Gastroesophageal sphincter (tissue), 4 donors: ENCODE measurements around the gene ST3GAL6. TPM values are rescaled to one million over a fixed set of nuclear protein-coding genes. Genes with fewer than 3 reads are reported as not detected.
A peak's percentile ranks its signal among the peaks of the same experiment; 100 is the strongest.

ENCODE experiments used
- ATAC-seq: fragments of 150-250 bp; one replicate; pipeline ENCODE4 v1.9.1; 2016; ENCODE audit warnings: mild to moderate bottlenecking, moderate library complexity
- H3K27ac ChIP-seq, 4 donors: fragments of 200-600 bp; sonication (generic) in 3 of 4; 1 replicate in 3 of 4; 2 replicates in 1 of 4; pipeline ENCODE4 v1.5.1; 2016 to 2019
- H3K27me3 ChIP-seq: fragments of 200-600 bp; sonication (generic); one replicate; pipeline ENCODE4 v1.5.1; 2019
- H3K36me3 ChIP-seq, 2 donors: fragments of 200-600 bp; sonication (generic); one replicate each; pipeline ENCODE4 v1.5.1; 2019; ENCODE audit warnings: control low read depth in 1 of 2
- H3K4me1 ChIP-seq, 3 donors: fragments of 200-600 bp; sonication (generic); 1 replicate in 2 of 3; 2 replicates in 1 of 3; pipeline ENCODE4 v1.5.1; 2016 to 2019; ENCODE audit warnings: control low read depth in 2 of 3
- H3K4me3 ChIP-seq, 2 donors: fragments of 200-600 bp; sonication (generic); one replicate each; pipeline ENCODE4 v1.5.1; 2019; ENCODE audit warnings: mild to moderate bottlenecking in 1 of 2, moderate library complexity in 1 of 2
- H3K9me3 ChIP-seq, 3 donors: fragments of 200-600 bp; sonication (generic); one replicate each; pipeline ENCODE4 v1.5.1; 2017 to 2019; ENCODE audit warnings: control low read depth in 2 of 3
- EP300 ChIP-seq: sonication (generic); formaldehyde crosslinking; IDR thresholded peaks from one replicate; pipeline ENCODE4 v1.6.1; 2017; ENCODE audit warnings: antibody characterized with exemption, mild to moderate bottlenecking
- POLR2A ChIP-seq, 2 donors: fragments of 450-650 bp; IDR thresholded peaks; one replicate each; pipeline ENCODE4 v1.6.1; 2017; ENCODE audit warnings: antibody characterized with exemption in 2 of 2, mild to moderate bottlenecking in 2 of 2, moderate library complexity in 1 of 2
- POLR2AphosphoS5 ChIP-seq: sonication (generic); formaldehyde crosslinking; IDR thresholded peaks from one replicate; pipeline ENCODE4 v1.6.1; 2017; ENCODE audit warnings: antibody characterized with exemption
- WGBS, 2 donors: methylation state at CpG; one replicate each; pipeline ENCODE4 v1.1.5; 2018; ENCODE audit warnings: low coverage in 1 of 2; 5-methylcytosine and 5-hydroxymethylcytosine counted together
- total RNA-seq, 4 donors: library from RNA; depleted of rRNA; stranded (reverse); fragments of >200 nt; gene quantifications; one replicate each; pipeline ENCODE4 v1.1.0, GENCODE V29; 2016
- TF ChIP-seq, protein P1 (sequence below), 4 experiments: fragments of 200-600 bp in 2 of 4; fragments of 450-650 bp in 2 of 4; sonication (generic) in 1 of 4; IDR thresholded peaks; one replicate each; pipeline ENCODE4 v1.5.1; 2017 to 2019; ENCODE audit warnings: antibody characterized with exemption in 4 of 4, mild to moderate bottlenecking in 2 of 4, moderate library complexity in 2 of 4

ST3GAL6 gene
- total RNA-seq, 4 donors from 2014 or later, result 4.4 to 21.2 (median 7.4) TPM

DNA sequence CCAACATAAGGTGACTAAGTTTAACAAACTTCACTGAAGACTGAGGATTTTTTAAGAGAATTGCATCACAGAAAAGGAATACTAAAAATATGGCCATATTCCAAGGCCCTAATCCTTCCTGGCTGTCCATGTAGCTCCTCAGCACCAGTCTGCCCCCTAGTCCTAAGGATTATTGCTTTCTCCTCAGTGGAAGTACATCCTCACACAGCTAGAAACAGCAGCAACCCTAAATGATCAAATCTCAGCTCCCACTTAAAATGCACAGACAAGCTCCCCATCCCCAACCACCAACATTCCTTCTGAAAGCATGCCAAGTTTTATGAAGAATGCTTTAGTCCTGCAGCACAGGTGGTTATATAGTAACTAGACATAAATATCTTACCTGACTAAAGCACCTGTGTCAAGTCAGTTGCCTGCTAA lies 14.7 kb downstream of the ST3GAL6 start:
- H3K27ac ChIP-seq, result peak overlapping the region in 1 of 4 donors; percentile 2
- H3K27me3 ChIP-seq, result no peaks in the 10 kb centered on the region
- no peak for TF ChIP-seq EP300
- TF ChIP-seq POLR2A (IDR thresholded peaks at IDR 0.05), result no peak
- TF ChIP-seq, protein P1, sequence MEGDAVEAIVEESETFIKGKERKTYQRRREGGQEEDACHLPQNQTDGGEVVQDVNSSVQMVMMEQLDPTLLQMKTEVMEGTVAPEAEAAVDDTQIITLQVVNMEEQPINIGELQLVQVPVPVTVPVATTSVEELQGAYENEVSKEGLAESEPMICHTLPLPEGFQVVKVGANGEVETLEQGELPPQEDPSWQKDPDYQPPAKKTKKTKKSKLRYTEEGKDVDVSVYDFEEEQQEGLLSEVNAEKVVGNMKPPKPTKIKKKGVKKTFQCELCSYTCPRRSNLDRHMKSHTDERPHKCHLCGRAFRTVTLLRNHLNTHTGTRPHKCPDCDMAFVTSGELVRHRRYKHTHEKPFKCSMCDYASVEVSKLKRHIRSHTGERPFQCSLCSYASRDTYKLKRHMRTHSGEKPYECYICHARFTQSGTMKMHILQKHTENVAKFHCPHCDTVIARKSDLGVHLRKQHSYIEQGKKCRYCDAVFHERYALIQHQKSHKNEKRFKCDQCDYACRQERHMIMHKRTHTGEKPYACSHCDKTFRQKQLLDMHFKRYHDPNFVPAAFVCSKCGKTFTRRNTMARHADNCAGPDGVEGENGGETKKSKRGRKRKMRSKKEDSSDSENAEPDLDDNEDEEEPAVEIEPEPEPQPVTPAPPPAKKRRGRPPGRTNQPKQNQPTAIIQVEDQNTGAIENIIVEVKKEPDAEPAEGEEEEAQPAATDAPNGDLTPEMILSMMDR (IDR thresholded peaks at IDR 0.05), result no peak
- no peak for TF ChIP-seq POLR2AphosphoS5
- peak; percentile 24 for ATAC-seq
- no peaks in the 10 kb centered on the region for H3K9me3 ChIP-seq
- peaks cover 0 to 22% (median 6%) of the 10 kb centered on the region in 3 donors for H3K4me1 ChIP-seq
- no peak overlapping the region for H3K4me3 ChIP-seq
- no peaks in the 10 kb centered on the region for H3K36me3 ChIP-seq

DNA sequence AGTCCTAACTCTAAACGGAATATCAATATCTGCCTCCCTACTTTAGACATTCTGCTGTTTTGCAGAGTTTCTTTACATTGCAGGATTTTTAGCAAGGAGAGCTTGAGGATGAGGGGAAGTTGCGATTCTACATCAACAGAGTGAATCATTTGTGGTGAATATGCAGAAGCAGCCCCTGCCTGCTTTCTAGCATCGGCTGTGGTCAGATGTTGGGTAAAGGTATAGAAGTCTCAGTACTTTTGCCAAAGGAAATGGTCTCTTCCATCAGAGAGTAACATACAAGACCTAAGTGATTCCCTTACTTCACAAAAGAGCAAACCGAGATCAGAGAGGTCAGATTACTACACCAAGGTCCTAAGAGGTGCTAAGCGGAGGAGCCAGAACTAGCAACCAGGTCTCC lies 15.2 kb downstream of the ST3GAL6 start:
- no peak overlapping the region for H3K4me3 ChIP-seq
- H3K4me1 ChIP-seq, result peaks cover 0 to 22% (median 6%) of the 10 kb centered on the region in 3 donors
- TF ChIP-seq POLR2AphosphoS5, result no peak
- no peak for TF ChIP-seq EP300
- no peak for TF ChIP-seq POLR2A (IDR thresholded peaks at IDR 0.05)
- TF ChIP-seq, protein P1 (IDR thresholded peaks at IDR 0.05), result no peak
- ATAC-seq, result peak; percentile 23
- 74 to 89% methylated on average over 3 to 4 of the region's 5 CpGs for WGBS, 2 donors
- no peaks in the 10 kb centered on the region for H3K27me3 ChIP-seq
- H3K9me3 ChIP-seq, result no peaks in the 10 kb centered on the region
- H3K36me3 ChIP-seq, result no peaks in the 10 kb centered on the region
- H3K27ac ChIP-seq, result peak overlapping the region in 1 of 4 donors; percentile 2

DNA sequence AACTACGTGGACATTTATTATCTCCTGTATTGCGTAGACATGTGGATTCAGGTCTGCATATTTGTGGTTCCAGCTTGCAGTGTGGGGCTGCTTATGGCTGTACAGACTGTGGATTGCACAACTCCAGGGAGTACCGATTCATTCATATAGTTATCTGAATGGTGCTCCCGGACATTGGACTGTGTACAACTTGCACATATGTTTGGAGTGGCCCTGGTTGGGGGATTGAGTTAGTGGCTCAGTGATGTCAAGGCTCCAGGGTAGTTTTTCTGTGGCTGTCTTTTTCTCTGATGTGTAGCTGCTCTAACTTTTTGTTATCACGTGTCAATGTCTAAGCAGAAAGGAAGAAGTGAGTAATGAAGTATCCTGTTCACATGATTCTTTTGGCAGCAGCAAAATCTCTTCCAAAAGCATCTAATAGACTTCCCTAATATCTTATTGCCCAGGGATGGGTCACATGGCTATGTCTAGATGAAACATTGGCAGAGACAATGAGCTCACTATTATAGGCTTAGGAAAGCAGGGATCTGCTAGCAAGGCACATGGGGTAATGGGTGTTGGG lies 15.8 kb downstream of the ST3GAL6 start:
- peak; percentile 57 for ATAC-seq
- no peaks in the 10 kb centered on the region for H3K36me3 ChIP-seq
- no peaks in the 10 kb centered on the region for H3K9me3 ChIP-seq
- no peaks in the 10 kb centered on the region for H3K27me3 ChIP-seq
- TF ChIP-seq POLR2AphosphoS5 (no peak), EP300 (no peak), POLR2A (IDR thresholded peaks at IDR 0.05) (no peak)
- TF ChIP-seq, protein P1 (IDR thresholded peaks at IDR 0.05), result no peak
- H3K4me1 ChIP-seq, result peaks cover 0 to 23% (median 6%) of the 10 kb centered on the region in 3 donors
- H3K27ac ChIP-seq, result peak overlapping the region in 2 of 4 donors; percentile 2 to 41
- no peak overlapping the region for H3K4me3 ChIP-seq
- 52 to 68% methylated on average over 4 to 5 of the region's 5 CpGs for WGBS, 2 donors

DNA sequence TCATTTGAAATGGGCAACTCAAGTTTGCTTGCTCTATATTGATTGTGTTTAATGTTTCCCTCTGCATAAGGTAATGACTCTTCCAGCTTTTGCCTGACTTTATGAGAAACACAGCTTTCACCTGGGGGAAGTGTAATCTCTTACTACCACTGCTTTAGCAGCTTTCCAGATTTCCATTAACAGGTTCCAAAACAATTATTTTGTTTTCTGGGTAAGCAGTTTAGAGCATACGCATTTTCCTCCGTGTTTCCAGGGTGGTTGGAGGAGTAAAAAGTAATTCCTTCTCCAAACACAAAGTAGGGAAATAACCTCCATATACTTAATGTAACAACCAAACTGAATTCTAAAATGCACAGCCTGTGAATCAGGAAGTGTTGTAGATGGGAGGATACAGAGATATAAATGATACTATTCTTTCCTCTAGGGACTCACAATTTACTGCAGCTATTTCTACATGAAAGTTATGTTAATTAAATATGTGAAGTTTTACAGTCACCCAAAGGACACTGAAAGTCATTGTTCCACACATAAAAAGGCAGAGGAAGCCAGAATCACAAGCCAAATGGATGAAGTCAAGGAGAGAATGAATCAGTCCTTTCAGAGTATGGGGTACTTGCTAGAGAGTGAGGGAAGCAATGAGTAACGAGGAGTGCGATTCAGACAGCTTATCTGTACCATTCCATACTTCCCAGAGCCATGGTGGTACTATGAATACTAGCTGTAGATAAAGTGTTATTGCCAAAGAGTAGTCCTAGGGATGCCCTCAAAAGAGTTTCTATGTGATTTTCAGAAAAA lies 16.6 kb downstream of the ST3GAL6 start:
- peak overlapping the region in 2 of 4 donors; percentile 2 to 41 for H3K27ac ChIP-seq
- H3K4me3 ChIP-seq, result no peak overlapping the region
- no peaks in the 10 kb centered on the region for H3K27me3 ChIP-seq
- TF ChIP-seq EP300, result no peak
- TF ChIP-seq, protein P1 (IDR thresholded peaks at IDR 0.05), result no peak
- no peak for ATAC-seq
- no peaks in the 10 kb centered on the region for H3K9me3 ChIP-seq
- peaks cover 0 to 31% (median 6%) of the 10 kb centered on the region in 3 donors for H3K4me1 ChIP-seq
- 62 to 64% methylated on average over 4 of the region's 4 CpGs for WGBS, 2 donors
- no peaks in the 10 kb centered on the region for H3K36me3 ChIP-seq

DNA sequence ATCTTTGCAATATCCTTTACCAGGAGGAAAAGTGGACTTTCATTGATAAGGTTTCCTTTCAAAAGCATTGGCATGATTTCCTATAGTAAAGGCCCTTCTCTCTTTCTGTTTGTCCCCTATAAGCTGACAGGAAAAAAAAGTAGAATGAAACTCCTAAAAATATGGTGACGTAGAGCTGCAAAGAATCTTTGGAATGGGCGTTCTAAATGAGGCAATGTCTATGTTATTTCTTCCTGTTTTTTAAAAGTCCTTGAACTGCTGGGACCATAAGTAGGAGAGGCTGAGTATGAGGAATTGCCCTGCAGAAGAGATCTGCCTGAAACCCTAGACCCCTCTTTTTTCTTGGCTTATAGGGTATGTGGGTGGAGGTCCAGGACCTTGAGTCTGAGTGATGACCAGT lies 17.2 kb downstream of the ST3GAL6 start:
- Histone ChIP-seq H3K4me1 (peaks cover 0 to 36% (median 6%) of the 10 kb centered on the region in 3 donors), H3K27ac (peak overlapping the region in 1 of 4 donors; percentile 18)
- ATAC-seq, result no peak

More for the DNA sequence above, 17.2 kb downstream of the ST3GAL6 start:
- WGBS, 2 donors, result 73 to 89% methylated on average over 2 of the region's 2 CpGs
- TF ChIP-seq EP300 (no peak), POLR2AphosphoS5 (no peak), POLR2A (IDR thresholded peaks at IDR 0.05) (no peak)
- TF ChIP-seq, protein P1 (IDR thresholded peaks at IDR 0.05), result no peak
- Histone ChIP-seq H3K9me3 (no peaks in the 10 kb centered on the region), H3K4me3 (no peak overlapping the region), H3K27me3 (no peaks in the 10 kb centered on the region), H3K36me3 (no peaks in the 10 kb centered on the region)
